ENCODE data around the gene ACADM. TPM values are rescaled to one million over a fixed set of nuclear protein-coding genes. Genes with fewer than 3 reads are reported as not detected.
A peak's percentile ranks its signal among the peaks of the same experiment; 100 is the strongest.
"Not testable (repeated sequence)": the region's sequence is repeated elsewhere in the genome, so short reads cannot be mapped to it uniquely, and the experiment has no call there.

The ACADM gene
- 42.9 and 50.0 TPM in 2 replicates for total RNA-seq (2014; rRNA removed; shearing (Covaris generic))
- polyA plus RNA-seq (2014; cell fraction: nucleus; rRNA removed) = 40.3 and 40.8 TPM in 2 replicates

DNA sequence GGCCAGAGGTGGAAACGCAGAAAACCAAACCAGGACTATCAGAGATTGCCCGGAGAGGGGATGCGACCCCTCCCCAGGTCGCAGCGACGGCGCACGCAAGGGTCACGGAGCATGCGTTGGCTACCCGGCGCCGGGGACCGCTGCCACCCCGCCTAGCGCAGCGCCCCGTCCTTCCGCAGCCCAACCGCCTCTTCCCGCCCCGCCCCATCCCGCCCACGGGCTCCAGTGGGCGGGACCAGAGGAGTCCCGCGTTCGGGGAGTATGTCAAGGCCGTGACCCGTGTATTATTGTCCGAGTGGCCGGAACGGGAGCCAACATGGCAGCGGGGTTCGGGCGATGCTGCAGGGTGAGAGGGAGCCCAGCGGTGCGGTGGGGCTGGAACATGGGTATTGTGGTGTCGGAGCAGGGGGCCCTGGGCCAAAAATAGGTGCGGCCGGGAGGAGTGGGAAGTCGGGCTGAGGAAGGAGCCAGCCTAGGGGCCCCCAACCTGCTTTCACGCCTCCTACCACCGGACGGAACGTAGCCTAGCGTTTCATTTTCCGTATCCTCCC is at the start of gene ACADM:
Gene ACADM (plus strand): TSS at position 238 of the 551 bp plus-strand sequence. CDS start 79 bp downstream, at position 317.
- peak; percentile 81 for DNase-seq (ENCODE audit: extremely low read depth, low read depth)

GRCh38 chr1:75677443-75677842 is 47.1 kb upstream of the ACADM start:
- DNase-seq (ENCODE audit: extremely low read depth, low read depth) = no peak

GRCh38 chr1:75677964-75678363 is 46.5 kb upstream of the ACADM start:
- DNase-seq (ENCODE audit: extremely low read depth, low read depth) = not testable (repeated sequence)

DNA sequence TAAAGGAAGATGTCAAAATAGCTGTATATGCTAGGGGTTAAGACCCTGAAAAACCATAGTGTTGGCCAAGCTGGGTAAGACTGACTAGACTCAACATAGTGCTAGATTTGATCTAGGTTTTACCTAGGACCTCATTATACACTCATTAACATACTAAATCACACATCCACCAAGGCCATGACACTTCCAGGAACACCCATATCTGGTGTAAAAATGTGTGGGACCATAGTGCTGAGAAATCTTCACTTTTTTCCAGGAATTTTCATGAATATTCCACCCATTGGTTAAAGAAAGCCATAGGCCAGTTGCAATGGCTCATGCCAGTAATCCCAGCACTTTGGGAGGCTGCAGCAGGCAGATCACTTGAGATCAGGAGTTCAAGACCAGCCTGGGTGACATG is 34.0 kb upstream of the ACADM start:
- DNase-seq (ENCODE audit: extremely low read depth, low read depth) = no peak

DNA sequence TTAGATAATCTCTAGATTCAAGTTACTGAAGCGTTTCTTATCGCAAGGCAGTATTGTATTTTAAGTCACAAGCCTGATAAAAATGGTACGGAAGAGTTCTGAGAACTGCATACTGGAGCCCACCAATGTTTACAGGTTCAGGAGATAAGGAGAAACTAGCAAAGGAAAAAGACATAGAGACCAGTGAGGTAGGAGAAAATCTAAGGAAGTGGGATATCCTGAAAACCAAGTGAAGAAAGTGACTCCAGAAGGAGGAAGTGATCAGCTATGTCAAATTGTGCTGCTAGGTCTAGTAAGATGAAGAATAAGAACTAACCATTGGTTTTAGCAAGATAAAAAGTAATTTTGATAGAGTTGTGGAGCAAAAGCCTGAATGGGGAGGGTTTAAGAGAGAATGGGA is 31.0 kb upstream of the ACADM start:
- DNase-seq (ENCODE audit: extremely low read depth, low read depth) = no peak

- DNase-seq (ENCODE audit: extremely low read depth, low read depth) = no peak
These were observed 28.5 kb upstream of the ACADM start for GRCh38 chr1:75696000-75696399.

- DNase-seq (ENCODE audit: extremely low read depth, low read depth) = no peak
These were observed 17.3 kb upstream of the ACADM start for GRCh38 chr1:75707191-75707590.

DNA sequence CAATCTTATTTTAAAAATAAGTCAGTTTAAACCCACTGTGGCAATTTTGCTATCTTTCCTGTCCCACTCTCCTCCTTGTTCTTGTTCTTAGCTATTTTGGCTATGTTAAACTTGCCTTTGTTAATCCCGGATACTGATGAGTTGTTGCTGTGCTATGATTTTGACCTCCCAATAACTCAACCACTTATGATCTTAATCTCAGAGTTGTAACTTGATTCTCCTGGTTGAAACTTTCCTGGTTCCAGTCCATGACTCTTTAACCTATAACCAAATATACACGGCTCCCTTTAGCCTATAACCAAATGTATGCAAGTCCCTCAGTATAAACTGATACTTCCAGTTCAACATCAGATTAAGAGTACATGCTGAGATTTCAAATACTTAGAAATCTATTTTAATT is 15.6 kb upstream of the ACADM start:
- no peak for DNase-seq (ENCODE audit: extremely low read depth, low read depth)

DNA sequence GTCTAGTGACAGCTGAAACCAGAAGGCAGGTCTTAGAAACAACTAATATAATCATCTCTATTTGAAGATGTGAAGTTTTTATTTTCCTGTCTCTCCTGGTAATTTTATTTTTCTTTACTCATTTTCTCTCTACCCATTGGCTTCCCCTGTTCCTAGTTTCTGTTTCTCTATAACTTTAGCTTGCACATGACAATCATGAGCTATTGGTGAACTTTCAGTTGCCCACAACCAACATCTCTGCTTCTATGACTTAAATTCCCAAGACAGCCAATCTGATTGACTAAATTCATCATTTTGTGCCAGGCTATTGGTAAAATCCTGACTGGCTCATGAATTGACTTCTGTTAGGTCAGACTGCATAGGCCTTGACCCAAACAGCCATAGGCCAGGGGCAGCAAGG is 13.7 kb upstream of the ACADM start:
- DNase-seq (ENCODE audit: extremely low read depth, low read depth) = no peak

GRCh38 chr1:75711846-75712245 is 12.7 kb upstream of the ACADM start:
- DNase-seq (ENCODE audit: extremely low read depth, low read depth) = no peak

DNA sequence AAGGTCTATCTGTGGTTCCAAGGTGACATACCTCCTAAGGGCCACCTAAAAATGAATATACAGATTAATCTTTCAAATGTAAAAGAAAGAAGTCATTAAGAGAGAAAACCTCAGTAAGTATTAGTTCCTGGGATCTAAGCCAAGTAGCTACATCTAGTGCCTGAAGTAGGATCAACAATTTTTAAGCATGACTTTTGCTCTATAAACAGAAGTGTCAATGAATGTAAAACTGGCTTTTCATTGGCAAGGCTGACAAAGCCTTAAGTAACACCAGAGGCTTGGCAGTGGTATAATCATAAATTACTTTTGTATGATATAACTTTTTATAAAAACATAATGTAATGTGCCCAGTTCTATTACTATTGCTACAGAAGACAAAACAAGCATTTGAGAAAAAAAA is 12.2 kb upstream of the ACADM start:
- DNase-seq (ENCODE audit: extremely low read depth, low read depth) = no peak

DNA sequence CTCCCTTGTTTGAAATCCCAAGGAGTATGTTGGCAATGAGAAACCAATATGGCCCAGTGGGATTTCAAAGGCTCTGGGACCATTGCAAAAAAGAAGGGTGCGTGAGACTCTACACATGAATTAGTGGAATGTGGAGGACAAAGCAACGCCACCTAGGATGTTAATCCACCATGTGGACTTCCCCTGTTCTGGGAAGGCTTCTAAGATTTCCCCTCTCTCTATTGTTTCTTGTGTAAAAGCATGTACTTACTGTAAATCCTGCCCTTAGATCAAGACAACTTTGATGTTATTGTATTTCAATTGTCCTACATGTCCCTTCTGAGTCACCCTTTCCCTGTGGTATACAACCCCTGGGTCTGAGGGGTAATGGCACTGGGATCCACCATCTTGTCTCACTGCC is 4.7 kb upstream of the ACADM start:
- DNase-seq (ENCODE audit: extremely low read depth, low read depth) = no peak

GRCh38 chr1:75720325-75720724 is 4.2 kb upstream of the ACADM start:
- no peak for DNase-seq (ENCODE audit: extremely low read depth, low read depth)

DNA sequence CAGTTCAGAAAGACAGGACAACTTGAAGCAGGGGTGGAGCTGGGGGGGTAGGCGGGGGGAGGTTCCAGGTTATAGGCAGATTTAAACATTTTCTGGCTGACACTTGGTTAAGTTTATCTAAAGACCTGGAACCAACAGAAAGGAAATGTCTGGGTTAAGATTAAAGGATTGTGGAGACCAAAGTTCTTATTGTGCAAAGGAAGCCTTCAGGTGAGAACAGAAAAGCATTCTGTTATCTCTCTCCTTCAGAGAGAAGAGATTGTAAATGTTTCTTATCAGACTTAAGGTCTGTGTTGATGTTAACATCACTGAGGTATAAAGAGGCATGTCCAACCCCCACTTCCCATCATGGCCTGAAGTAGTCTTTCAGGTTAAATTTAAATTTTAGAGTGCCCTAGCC is 3.7 kb upstream of the ACADM start:
- no peak for DNase-seq (ENCODE audit: extremely low read depth, low read depth)

- not testable (repeated sequence) for DNase-seq (ENCODE audit: extremely low read depth, low read depth)
These were observed 2.3 kb upstream of the ACADM start for GRCh38 chr1:75722246-75722645.

DNA sequence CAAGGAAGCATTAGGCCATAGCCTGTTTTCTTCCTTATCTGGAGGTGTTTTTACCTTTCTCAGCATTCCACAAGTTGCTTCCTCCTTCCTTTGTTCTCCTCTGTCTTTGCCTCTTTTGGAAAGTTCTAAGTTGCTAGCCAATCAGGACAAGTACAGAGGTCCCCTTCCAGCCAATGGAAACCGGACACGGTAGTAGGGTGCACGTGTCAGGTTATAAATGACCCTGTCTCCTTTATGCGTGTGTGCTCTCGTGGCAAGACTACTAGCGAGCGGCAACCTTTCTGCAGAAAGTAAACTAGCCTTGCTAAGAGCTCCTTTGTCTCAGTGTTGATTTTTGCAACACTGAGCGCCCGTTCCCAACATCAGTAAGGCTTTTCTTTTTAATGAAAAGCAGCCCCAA is 1.5 kb upstream of the ACADM start:
- no peak for DNase-seq (ENCODE audit: extremely low read depth, low read depth)

- peak; percentile 58 for DNase-seq (ENCODE audit: extremely low read depth, low read depth)
These were observed 479 bp upstream of the ACADM start for GRCh38 chr1:75723989-75724471.

DNA sequence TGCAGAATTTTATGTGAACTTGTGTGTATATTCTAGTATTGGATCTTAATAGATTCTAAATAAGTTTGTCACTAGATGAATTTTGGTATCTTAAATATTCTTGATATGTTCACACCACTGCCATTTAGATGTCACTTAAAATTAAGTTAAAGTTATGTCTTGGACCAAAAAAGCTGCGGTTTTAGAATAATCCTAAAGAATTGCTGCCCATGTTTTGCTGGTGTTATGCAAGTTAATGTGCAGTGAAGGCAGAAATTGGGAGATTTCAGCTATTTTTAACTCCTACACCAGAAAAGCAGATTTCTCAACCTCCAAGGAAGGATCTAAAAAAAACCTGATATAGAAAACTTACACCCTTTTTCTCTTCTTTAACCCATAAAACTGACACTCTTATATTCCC is 757 bp downstream of the ACADM start:
- no peak for DNase-seq (ENCODE audit: extremely low read depth, low read depth)

- no peak for DNase-seq (ENCODE audit: extremely low read depth, low read depth)
These were observed 1.4 kb downstream of the ACADM start for GRCh38 chr1:75725861-75726361.

GRCh38 chr1:75727571-75727970 is 3.1 kb downstream of the ACADM start:
- no peak for DNase-seq (ENCODE audit: extremely low read depth, low read depth)

DNA sequence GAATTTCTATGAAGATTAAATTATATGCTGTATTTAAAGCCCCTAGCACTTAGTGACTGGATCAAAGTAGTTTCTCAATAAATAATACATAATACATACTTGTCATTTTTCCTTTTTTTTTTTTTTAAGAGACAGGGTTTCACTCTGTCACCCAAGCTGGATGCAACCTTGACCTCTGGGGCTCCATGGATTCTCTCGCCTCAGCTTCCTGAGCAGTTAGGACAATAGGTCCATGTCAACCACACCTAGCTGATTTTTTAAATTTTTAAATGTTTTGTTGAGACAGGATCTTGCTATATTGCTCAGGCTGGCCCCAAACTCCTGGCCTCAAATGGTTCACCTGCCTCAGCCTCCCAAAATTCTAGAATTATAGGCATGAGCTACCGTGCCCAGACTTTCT is 5.9 kb downstream of the ACADM start:
- no peak for DNase-seq (ENCODE audit: extremely low read depth, low read depth)

DNA sequence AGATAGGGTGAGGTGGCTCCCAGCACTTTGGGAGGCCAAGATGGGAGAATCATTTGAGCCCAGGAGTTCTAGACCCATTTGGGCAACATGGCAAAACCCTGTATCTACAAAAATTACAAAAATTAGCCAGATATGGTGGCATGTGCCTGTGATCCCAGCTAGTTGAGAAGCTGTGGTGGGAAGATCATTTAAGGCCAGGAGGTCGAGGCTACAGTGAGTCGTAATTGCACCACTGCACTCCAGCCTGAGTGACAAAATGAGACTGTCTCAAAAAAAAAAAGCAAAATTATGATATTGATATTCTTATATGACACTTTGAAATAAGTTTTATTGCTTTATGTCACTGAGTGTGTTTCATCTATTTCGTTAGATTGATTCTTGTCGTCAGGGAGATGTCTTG is 7.4 kb downstream of the ACADM start:
- DNase-seq (ENCODE audit: extremely low read depth, low read depth) = no peak

DNA sequence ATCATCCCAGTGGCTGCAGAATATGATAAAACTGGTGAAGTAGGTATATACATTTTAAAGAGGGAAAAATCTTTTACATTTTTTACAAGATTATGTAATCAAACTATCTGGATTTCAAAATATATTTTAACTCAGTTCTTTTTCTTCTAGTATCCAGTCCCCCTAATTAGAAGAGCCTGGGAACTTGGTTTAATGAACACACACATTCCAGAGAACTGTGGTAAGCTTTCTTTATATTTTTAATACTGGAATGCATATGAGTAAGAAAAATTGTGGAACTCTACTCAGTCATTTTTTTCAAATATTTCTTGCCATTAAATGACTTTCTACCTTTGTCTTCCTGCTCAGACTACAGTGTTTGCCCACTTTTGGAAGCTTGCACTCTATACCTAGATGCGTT is 8.2 kb downstream of the ACADM start:
- DNase-seq (ENCODE audit: extremely low read depth, low read depth) = no peak
